ENCODE data around the gene CDH4. TPM values are rescaled to one million over a fixed set of nuclear protein-coding genes. Genes with fewer than 3 reads are reported as not detected.

The CDH4 gene
- polyA plus RNA-seq, 6 donors from 2014 or later: not detected

DNA sequence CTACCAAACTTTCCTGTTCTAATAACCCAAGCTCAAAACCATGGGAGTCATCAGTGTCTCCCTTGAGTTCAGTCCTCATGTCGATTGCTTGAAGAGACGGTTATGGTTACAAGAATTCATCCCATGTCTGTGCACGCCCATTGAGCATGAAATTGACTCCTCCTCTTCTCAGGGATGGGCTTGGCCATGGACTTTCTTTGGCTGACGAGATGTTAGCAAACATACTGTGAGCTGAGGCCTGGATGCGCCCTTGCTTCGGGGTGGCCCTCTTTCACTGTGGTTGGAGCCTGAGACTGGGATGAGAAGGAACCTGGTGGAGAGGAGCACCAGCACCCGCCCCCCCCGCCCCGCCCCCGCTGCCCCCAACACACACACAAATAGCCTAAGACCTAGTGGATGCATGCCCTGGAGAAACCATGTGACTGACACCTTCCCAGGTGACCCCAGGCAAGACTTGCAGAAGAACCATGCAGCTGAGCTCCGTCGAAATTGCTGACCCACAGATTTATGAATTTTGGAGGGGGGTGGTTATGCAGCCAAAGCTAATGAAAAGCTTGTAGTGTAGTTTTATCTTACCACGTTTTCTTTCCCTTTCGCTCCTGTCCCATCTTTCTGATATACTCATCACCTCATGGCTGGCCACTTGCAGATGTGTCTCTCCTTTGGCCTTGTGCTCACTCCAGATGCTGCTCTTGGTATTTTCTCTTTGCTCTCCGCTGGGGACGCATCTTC lies 231.4 kb downstream of the CDH4 start:
- H3K27me3 Mint-ChIP-seq: no peaks in the 10 kb centered on the region
- H3K4me3 Mint-ChIP-seq: no peak overlapping the region
- H3K9me3 Mint-ChIP-seq: peaks cover 4 to 21% (median 8%) of the 10 kb centered on the region in 7 donors
- peaks cover 3 to 15% of the 10 kb centered on the region in 2 donors for H3K36me3 Mint-ChIP-seq
- ATAC-seq (ENCODE audit: low read depth in 2 of 2) (no peak), DNase-seq (no peak)
- no peaks in the 10 kb centered on the region for H3K4me1 Mint-ChIP-seq
- no peak overlapping the region for H3K27ac Mint-ChIP-seq

DNA sequence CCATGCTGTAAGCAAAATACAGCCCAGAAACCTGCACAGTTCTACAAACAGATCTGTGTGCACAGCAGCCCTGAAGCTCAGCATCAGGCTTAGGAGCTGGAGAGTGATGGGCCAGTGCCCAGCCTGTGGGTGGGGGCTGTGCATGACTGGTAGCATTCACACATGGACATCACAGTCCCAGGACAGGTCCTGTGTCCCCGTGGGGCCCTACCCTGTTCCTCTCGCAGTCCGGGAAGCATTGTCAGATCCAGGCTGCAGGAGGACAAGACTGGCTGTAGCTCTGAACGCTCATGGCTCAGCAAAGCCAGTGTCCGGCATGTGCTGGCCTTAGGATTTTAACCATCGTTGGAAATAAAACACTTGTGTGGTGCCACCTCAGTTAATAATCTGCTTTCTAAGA lies 234.1 kb downstream of the CDH4 start:
- H3K27ac Mint-ChIP-seq: no peak overlapping the region
- DNase-seq (no peak), ATAC-seq (ENCODE audit: low read depth in 2 of 2) (no peak)
- H3K27me3 Mint-ChIP-seq: no peaks in the 10 kb centered on the region
- H3K9me3 Mint-ChIP-seq: peaks cover 0 to 10% (median 6%) of the 10 kb centered on the region in 7 donors
- H3K36me3 Mint-ChIP-seq: peaks cover 0 to 8% of the 10 kb centered on the region in 2 donors
- no peak overlapping the region for H3K4me3 Mint-ChIP-seq
- no peaks in the 10 kb centered on the region for H3K4me1 Mint-ChIP-seq

DNA sequence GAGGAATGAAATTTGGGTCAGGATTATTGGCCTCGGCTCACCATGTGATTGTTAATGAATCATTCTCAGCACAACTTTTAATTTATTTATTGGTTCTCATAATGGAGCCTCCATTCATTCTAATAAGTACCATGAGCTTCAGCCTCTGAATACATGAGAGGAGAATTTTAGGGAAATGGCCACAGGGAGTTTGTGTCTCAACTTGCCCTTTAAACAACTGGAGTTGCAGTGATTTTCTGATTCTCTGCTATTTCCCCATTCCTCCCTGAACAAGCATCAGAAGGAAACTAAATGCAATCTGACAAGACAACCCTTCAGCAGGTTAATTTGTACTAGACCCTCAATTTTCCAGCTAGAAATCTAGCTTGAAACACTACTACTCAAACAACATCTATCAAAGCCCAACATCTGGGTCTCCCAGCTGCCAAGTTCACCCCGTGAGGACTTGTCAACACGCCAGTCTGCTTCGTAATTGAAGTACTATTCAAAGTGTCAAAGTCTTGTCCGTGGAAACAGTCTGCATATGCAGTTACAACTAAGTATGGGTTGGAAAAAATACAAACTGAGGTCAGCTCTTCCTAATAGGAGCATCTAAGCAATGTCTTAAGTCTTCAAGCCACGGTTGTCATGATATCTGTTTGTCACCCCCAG lies 235.4 kb downstream of the CDH4 start:
- H3K27me3 Mint-ChIP-seq: no peaks in the 10 kb centered on the region
- no peak for DNase-seq

GRCh38 chr20:61487997-61488371 lies 235.9 kb downstream of the CDH4 start:
- H3K4me1 Mint-ChIP-seq: no peaks in the 10 kb centered on the region
- H3K36me3 Mint-ChIP-seq: peaks cover 0 to 8% of the 10 kb centered on the region in 2 donors
- H3K9me3 Mint-ChIP-seq: peaks cover 0 to 10% (median 6%) of the 10 kb centered on the region in 7 donors
- H3K27me3 Mint-ChIP-seq: no peaks in the 10 kb centered on the region
- no peak for DNase-seq
- no peak for ATAC-seq (ENCODE audit: low read depth in 2 of 2)
- no peak overlapping the region for H3K27ac Mint-ChIP-seq
- no peak overlapping the region for H3K4me3 Mint-ChIP-seq

More for the DNA sequence above, 235.4 kb downstream of the CDH4 start:
- Mint-ChIP-seq H3K27ac (no peak overlapping the region), H3K9me3 (peaks cover 0 to 10% (median 6%) of the 10 kb centered on the region in 7 donors), H3K4me1 (no peaks in the 10 kb centered on the region), H3K36me3 (peaks cover 0 to 8% of the 10 kb centered on the region in 2 donors), H3K4me3 (no peak overlapping the region)
- no peak for ATAC-seq (ENCODE audit: low read depth in 2 of 2)

- no peak for ATAC-seq (ENCODE audit: low read depth in 2 of 2)
- Mint-ChIP-seq H3K4me1 (no peaks in the 10 kb centered on the region), H3K9me3 (peaks cover 0 to 9% (median 0%) of the 10 kb centered on the region in 7 donors), H3K4me3 (no peak overlapping the region), H3K27me3 (no peaks in the 10 kb centered on the region), H3K27ac (no peak overlapping the region), H3K36me3 (no peaks in the 10 kb centered on the region)
- DNase-seq: no peak
Measured at GRCh38 chr20:61490721-61491120, 238.7 kb downstream of the CDH4 start.

DNA sequence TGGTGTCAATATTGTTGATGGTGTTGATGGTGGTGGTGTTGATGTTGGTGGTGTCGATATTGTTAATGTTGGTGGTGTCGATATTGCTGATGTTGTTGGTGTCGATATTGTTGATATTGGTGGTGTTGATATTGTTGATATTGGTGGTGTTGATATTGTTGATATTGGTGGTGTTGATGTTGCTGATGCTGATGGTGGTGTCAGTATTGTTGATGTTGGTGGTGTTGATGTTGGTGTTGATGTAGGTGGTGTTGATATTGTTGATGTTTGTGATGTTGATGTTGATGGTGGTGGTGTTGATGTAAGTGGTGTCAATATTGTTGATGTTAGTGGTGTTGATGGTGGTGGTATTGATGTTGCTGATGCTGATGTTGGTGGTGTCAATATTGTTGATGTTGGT lies 240.0 kb downstream of the CDH4 start:
- peaks cover 0 to 9% (median 0%) of the 10 kb centered on the region in 7 donors for H3K9me3 Mint-ChIP-seq
- H3K27me3 Mint-ChIP-seq: no peaks in the 10 kb centered on the region
- H3K4me1 Mint-ChIP-seq: no peaks in the 10 kb centered on the region
- H3K4me3 Mint-ChIP-seq: no peak overlapping the region
- H3K36me3 Mint-ChIP-seq: no peaks in the 10 kb centered on the region
- no peak overlapping the region for H3K27ac Mint-ChIP-seq
- no peak for ATAC-seq (ENCODE audit: low read depth in 2 of 2)
- no peak for DNase-seq

GRCh38 chr20:61493798-61494305 lies 241.8 kb downstream of the CDH4 start:
- Mint-ChIP-seq H3K4me1 (no peaks in the 10 kb centered on the region), H3K27me3 (no peaks in the 10 kb centered on the region), H3K4me3 (no peak overlapping the region), H3K36me3 (no peaks in the 10 kb centered on the region), H3K27ac (no peak overlapping the region), H3K9me3 (peaks cover 0 to 6% (median 0%) of the 10 kb centered on the region in 7 donors)
- ATAC-seq (ENCODE audit: low read depth in 2 of 2) (no peak), DNase-seq (no peak)

GRCh38 chr20:61494763-61495575 lies 242.9 kb downstream of the CDH4 start:
- Mint-ChIP-seq H3K27me3 (no peaks in the 10 kb centered on the region), H3K4me3 (no peak overlapping the region), H3K9me3 (peaks cover 0 to 4% (median 0%) of the 10 kb centered on the region in 7 donors), H3K36me3 (no peaks in the 10 kb centered on the region), H3K27ac (no peak overlapping the region), H3K4me1 (no peaks in the 10 kb centered on the region)
- no peak for DNase-seq
- ATAC-seq (ENCODE audit: low read depth in 2 of 2): no peak

- Mint-ChIP-seq H3K4me3 (no peak overlapping the region), H3K27ac (no peak overlapping the region), H3K9me3 (peaks cover 0 to 8% (median 0%) of the 10 kb centered on the region in 7 donors), H3K4me1 (no peaks in the 10 kb centered on the region), H3K27me3 (no peaks in the 10 kb centered on the region), H3K36me3 (no peaks in the 10 kb centered on the region)
- DNase-seq: no peak
- ATAC-seq (ENCODE audit: low read depth in 2 of 2): no peak
Measured at GRCh38 chr20:61497029-61497627, 245.1 kb downstream of the CDH4 start.

DNA sequence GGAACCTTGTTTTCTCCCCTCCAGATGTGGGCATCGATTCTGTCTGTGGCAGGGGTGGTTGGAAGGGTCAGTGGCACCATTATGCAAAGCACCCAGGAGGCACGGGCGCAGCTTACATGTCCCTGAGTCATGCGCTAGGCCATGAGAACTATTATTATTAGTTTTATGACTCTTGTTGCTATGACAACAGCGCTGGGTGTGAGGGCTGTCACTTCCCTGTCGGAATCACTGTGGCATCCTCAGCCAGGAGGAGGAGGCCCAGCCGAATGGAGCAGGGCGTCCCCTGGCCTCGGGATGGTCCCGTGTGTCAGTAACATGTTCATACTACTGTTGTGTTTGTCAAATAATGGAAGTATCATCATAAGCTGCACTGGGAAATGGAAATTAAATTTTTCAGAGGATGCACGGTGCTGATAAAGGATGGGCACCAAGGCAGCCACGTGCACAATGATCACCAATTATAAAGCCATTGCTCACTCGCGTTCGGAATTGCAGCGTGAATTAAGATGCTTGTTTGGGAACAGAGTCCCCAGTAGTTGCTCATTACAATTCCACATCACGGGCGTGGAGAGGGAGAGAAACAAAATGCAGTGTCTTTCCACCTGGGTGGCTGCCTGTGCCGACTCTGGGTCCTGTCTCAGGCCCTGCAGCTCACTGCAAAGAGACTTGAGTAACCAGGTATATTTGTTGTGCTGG lies 247.9 kb downstream of the CDH4 start:
- H3K36me3 Mint-ChIP-seq: no peaks in the 10 kb centered on the region
- H3K9me3 Mint-ChIP-seq: peaks cover 0 to 7% (median 0%) of the 10 kb centered on the region in 7 donors
- no peak overlapping the region for H3K27ac Mint-ChIP-seq
- H3K4me3 Mint-ChIP-seq: peak overlapping the region in 1 of 8 donors; percentile 55
- no peak for ATAC-seq (ENCODE audit: low read depth in 2 of 2)
- no peaks in the 10 kb centered on the region for H3K27me3 Mint-ChIP-seq
- H3K4me1 Mint-ChIP-seq: no peaks in the 10 kb centered on the region
- DNase-seq: no peak

DNA sequence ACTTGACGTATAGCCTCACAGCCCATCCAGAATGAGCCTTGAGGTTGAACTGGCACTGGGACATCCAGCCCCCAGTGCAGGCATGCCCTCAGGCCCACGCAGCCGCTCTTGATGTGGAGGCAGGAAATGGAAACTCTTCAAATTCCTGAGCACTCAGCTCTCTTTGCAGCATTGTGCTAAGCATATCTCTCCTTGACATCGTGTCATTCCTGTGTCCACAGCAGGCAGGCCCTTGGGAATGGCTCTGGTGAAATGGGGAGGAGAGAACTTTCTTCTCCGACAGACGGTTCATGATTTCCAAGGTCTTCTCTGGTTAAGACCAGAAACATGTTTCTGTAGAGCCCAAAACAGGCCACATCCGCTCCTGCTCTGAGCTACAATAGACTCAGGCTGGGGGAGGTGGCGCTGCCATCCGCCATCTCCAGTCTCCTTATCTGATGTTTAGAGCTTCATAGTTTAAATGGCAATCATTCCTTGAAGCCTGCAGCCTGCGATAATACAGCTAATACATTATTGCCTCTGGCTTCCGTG lies 248.8 kb downstream of the CDH4 start:
- Mint-ChIP-seq H3K4me1 (no peaks in the 10 kb centered on the region), H3K36me3 (no peaks in the 10 kb centered on the region), H3K27me3 (no peaks in the 10 kb centered on the region), H3K9me3 (peaks cover 0 to 9% (median 0%) of the 10 kb centered on the region in 7 donors), H3K4me3 (no peak overlapping the region), H3K27ac (no peak overlapping the region)
- DNase-seq: no peak
- no peak for ATAC-seq (ENCODE audit: low read depth in 2 of 2)

- no peak for DNase-seq
- H3K27me3 Mint-ChIP-seq: no peaks in the 10 kb centered on the region
- no peak overlapping the region for H3K27ac Mint-ChIP-seq
- no peak overlapping the region for H3K4me3 Mint-ChIP-seq
- no peaks in the 10 kb centered on the region for H3K4me1 Mint-ChIP-seq
- H3K9me3 Mint-ChIP-seq: peaks cover 0 to 15% (median 0%) of the 10 kb centered on the region in 7 donors
- ATAC-seq (ENCODE audit: low read depth in 2 of 2): no peak
- H3K36me3 Mint-ChIP-seq: no peaks in the 10 kb centered on the region
Measured at GRCh38 chr20:61502433-61502832, 250.4 kb downstream of the CDH4 start.
